Measurements from ENCODE around the gene EML1. TPM values are rescaled to one million over a fixed set of nuclear protein-coding genes. Genes with fewer than 3 reads are reported as not detected.
"Not testable (repeated sequence)": the region's sequence is repeated elsewhere in the genome, so short reads cannot be mapped to it uniquely, and the experiment has no call there.

EML1 gene
- total RNA-seq, 1 donor from 2014 or later: 37.6 TPM

- Histone ChIP-seq H3K27ac (ENCODE audit: low read depth, low read length) (peak overlapping the region; percentile 18), H3K4me1 (ENCODE audit: control insufficient read depth in 3 of 3, insufficient read depth in 3 of 3, low read length in 3 of 3) (peaks cover 33 to 56% (median 54%) of the 10 kb centered on the region in 3 donors), H3K27me3 (ENCODE audit: control insufficient read depth in 3 of 3, insufficient read depth in 3 of 3, low read length in 3 of 3) (no peaks in the 10 kb centered on the region), H3K9me3 (ENCODE audit: control insufficient read depth in 3 of 3, low read length in 3 of 3) (no peaks in the 10 kb centered on the region), H3K9ac (ENCODE audit: low read depth in 1 of 3, low read length in 3 of 3) (peak overlapping the region in 1 of 3 donors; percentile 60), H3K36me3 (ENCODE audit: control insufficient read depth in 3 of 3, insufficient read depth in 3 of 3, low read length in 3 of 3) (no peaks in the 10 kb centered on the region), H3K4me3 (ENCODE audit: low read length in 3 of 3) (peak overlapping the region in 1 of 3 donors; percentile 13)
Measured at GRCh38 chr14:99755629-99756603, 37.3 kb upstream of the EML1 start.

- H3K27ac ChIP-seq (ENCODE audit: low read depth, low read length): peak overlapping the region; percentile 18
- H3K9ac ChIP-seq (ENCODE audit: low read depth in 1 of 3, low read length in 3 of 3): peak overlapping the region in 1 of 3 donors; percentile 25
- H3K4me3 ChIP-seq (ENCODE audit: low read length in 3 of 3): no peak overlapping the region
- peaks cover 30 to 48% (median 48%) of the 10 kb centered on the region in 3 donors for H3K4me1 ChIP-seq (ENCODE audit: control insufficient read depth in 3 of 3, insufficient read depth in 3 of 3, low read length in 3 of 3)
- H3K36me3 ChIP-seq (ENCODE audit: control insufficient read depth in 3 of 3, insufficient read depth in 3 of 3, low read length in 3 of 3): no peaks in the 10 kb centered on the region
- H3K27me3 ChIP-seq (ENCODE audit: control insufficient read depth in 3 of 3, insufficient read depth in 3 of 3, low read length in 3 of 3): no peaks in the 10 kb centered on the region
- H3K9me3 ChIP-seq (ENCODE audit: control insufficient read depth in 3 of 3, low read length in 3 of 3): no peaks in the 10 kb centered on the region
Measured at GRCh38 chr14:99756796-99757195, 36.4 kb upstream of the EML1 start.

GRCh38 chr14:99757331-99758070 lies 35.7 kb upstream of the EML1 start:
- no peak overlapping the region for H3K9ac ChIP-seq (ENCODE audit: low read depth in 1 of 3, low read length in 3 of 3)
- peak overlapping the region; percentile 23 for H3K27ac ChIP-seq (ENCODE audit: low read depth, low read length)
- H3K27me3 ChIP-seq (ENCODE audit: control insufficient read depth in 3 of 3, insufficient read depth in 3 of 3, low read length in 3 of 3): no peaks in the 10 kb centered on the region
- no peak overlapping the region for H3K4me3 ChIP-seq (ENCODE audit: low read length in 3 of 3)
- H3K9me3 ChIP-seq (ENCODE audit: control insufficient read depth in 3 of 3, low read length in 3 of 3): no peaks in the 10 kb centered on the region
- no peaks in the 10 kb centered on the region for H3K36me3 ChIP-seq (ENCODE audit: control insufficient read depth in 3 of 3, insufficient read depth in 3 of 3, low read length in 3 of 3)
- H3K4me1 ChIP-seq (ENCODE audit: control insufficient read depth in 3 of 3, insufficient read depth in 3 of 3, low read length in 3 of 3): peaks cover 23 to 44% (median 41%) of the 10 kb centered on the region in 3 donors

- Histone ChIP-seq H3K27me3 (ENCODE audit: control insufficient read depth in 3 of 3, insufficient read depth in 3 of 3, low read length in 3 of 3) (no peaks in the 10 kb centered on the region), H3K27ac (ENCODE audit: low read depth, low read length) (peak overlapping the region; percentile 23), H3K4me1 (ENCODE audit: control insufficient read depth in 3 of 3, insufficient read depth in 3 of 3, low read length in 3 of 3) (peaks cover 22 to 40% (median 39%) of the 10 kb centered on the region in 3 donors), H3K36me3 (ENCODE audit: control insufficient read depth in 3 of 3, insufficient read depth in 3 of 3, low read length in 3 of 3) (no peaks in the 10 kb centered on the region), H3K9me3 (ENCODE audit: control insufficient read depth in 3 of 3, low read length in 3 of 3) (no peaks in the 10 kb centered on the region), H3K4me3 (ENCODE audit: low read length in 3 of 3) (no peak overlapping the region), H3K9ac (ENCODE audit: low read depth in 1 of 3, low read length in 3 of 3) (no peak overlapping the region)
Measured at GRCh38 chr14:99758121-99758821, 34.9 kb upstream of the EML1 start.

GRCh38 chr14:99758872-99759545 lies 34.2 kb upstream of the EML1 start:
- H3K4me1 ChIP-seq (ENCODE audit: control insufficient read depth in 3 of 3, insufficient read depth in 3 of 3, low read length in 3 of 3): peaks cover 22 to 34% (median 32%) of the 10 kb centered on the region in 3 donors
- H3K27ac ChIP-seq (ENCODE audit: low read depth, low read length): no peak overlapping the region

GRCh38 chr14:99759546-99759925 lies 33.7 kb upstream of the EML1 start:
- Histone ChIP-seq H3K27me3 (ENCODE audit: control insufficient read depth in 3 of 3, insufficient read depth in 3 of 3, low read length in 3 of 3) (no peaks in the 10 kb centered on the region), H3K9ac (ENCODE audit: low read depth in 1 of 3, low read length in 3 of 3) (no peak overlapping the region), H3K4me1 (ENCODE audit: control insufficient read depth in 3 of 3, insufficient read depth in 3 of 3, low read length in 3 of 3) (peaks cover 22 to 29% (median 27%) of the 10 kb centered on the region in 3 donors), H3K27ac (ENCODE audit: low read depth, low read length) (no peak overlapping the region), H3K9me3 (ENCODE audit: control insufficient read depth in 3 of 3, low read length in 3 of 3) (no peaks in the 10 kb centered on the region), H3K36me3 (ENCODE audit: control insufficient read depth in 3 of 3, insufficient read depth in 3 of 3, low read length in 3 of 3) (no peaks in the 10 kb centered on the region), H3K4me3 (ENCODE audit: low read length in 3 of 3) (no peak overlapping the region)

More at GRCh38 chr14:99758872-99759545, 34.2 kb upstream of the EML1 start:
- H3K27me3 ChIP-seq (ENCODE audit: control insufficient read depth in 3 of 3, insufficient read depth in 3 of 3, low read length in 3 of 3): no peaks in the 10 kb centered on the region
- H3K9ac ChIP-seq (ENCODE audit: low read depth in 1 of 3, low read length in 3 of 3): no peak overlapping the region
- no peaks in the 10 kb centered on the region for H3K36me3 ChIP-seq (ENCODE audit: control insufficient read depth in 3 of 3, insufficient read depth in 3 of 3, low read length in 3 of 3)
- no peaks in the 10 kb centered on the region for H3K9me3 ChIP-seq (ENCODE audit: control insufficient read depth in 3 of 3, low read length in 3 of 3)
- no peak overlapping the region for H3K4me3 ChIP-seq (ENCODE audit: low read length in 3 of 3)

- no peak overlapping the region for H3K4me3 ChIP-seq (ENCODE audit: low read length in 3 of 3)
- no peaks in the 10 kb centered on the region for H3K27me3 ChIP-seq (ENCODE audit: control insufficient read depth in 3 of 3, insufficient read depth in 3 of 3, low read length in 3 of 3)
- no peaks in the 10 kb centered on the region for H3K9me3 ChIP-seq (ENCODE audit: control insufficient read depth in 3 of 3, low read length in 3 of 3)
- H3K4me1 ChIP-seq (ENCODE audit: control insufficient read depth in 3 of 3, insufficient read depth in 3 of 3, low read length in 3 of 3): peaks cover 14 to 16% (median 16%) of the 10 kb centered on the region in 3 donors
- H3K9ac ChIP-seq (ENCODE audit: low read depth in 1 of 3, low read length in 3 of 3): no peak overlapping the region
- no peak overlapping the region for H3K27ac ChIP-seq (ENCODE audit: low read depth, low read length)
- H3K36me3 ChIP-seq (ENCODE audit: control insufficient read depth in 3 of 3, insufficient read depth in 3 of 3, low read length in 3 of 3): no peaks in the 10 kb centered on the region
Measured at GRCh38 chr14:99760817-99761216, 32.4 kb upstream of the EML1 start.

GRCh38 chr14:99762911-99763310 lies 30.3 kb upstream of the EML1 start:
- not testable (repeated sequence) for H3K27me3 ChIP-seq (ENCODE audit: control insufficient read depth in 3 of 3, insufficient read depth in 3 of 3, low read length in 3 of 3); H3K9me3 ChIP-seq (ENCODE audit: control insufficient read depth in 3 of 3, low read length in 3 of 3); H3K4me3 ChIP-seq (ENCODE audit: low read length in 3 of 3); H3K36me3 ChIP-seq (ENCODE audit: control insufficient read depth in 3 of 3, insufficient read depth in 3 of 3, low read length in 3 of 3); H3K27ac ChIP-seq (ENCODE audit: low read depth, low read length); H3K9ac ChIP-seq (ENCODE audit: low read depth in 1 of 3, low read length in 3 of 3)
- H3K4me1 ChIP-seq (ENCODE audit: control insufficient read depth in 3 of 3, insufficient read depth in 3 of 3, low read length in 3 of 3): peaks cover 5 to 12% (median 11%) of the 10 kb centered on the region in 3 donors

- no peaks in the 10 kb centered on the region for H3K27me3 ChIP-seq (ENCODE audit: control insufficient read depth in 3 of 3, insufficient read depth in 3 of 3, low read length in 3 of 3)
- H3K36me3 ChIP-seq (ENCODE audit: control insufficient read depth in 3 of 3, insufficient read depth in 3 of 3, low read length in 3 of 3): no peaks in the 10 kb centered on the region
- peaks cover 10 to 18% (median 12%) of the 10 kb centered on the region in 3 donors for H3K4me1 ChIP-seq (ENCODE audit: control insufficient read depth in 3 of 3, insufficient read depth in 3 of 3, low read length in 3 of 3)
- no peaks in the 10 kb centered on the region for H3K9me3 ChIP-seq (ENCODE audit: control insufficient read depth in 3 of 3, low read length in 3 of 3)
- H3K4me3 ChIP-seq (ENCODE audit: low read length in 3 of 3): no peak overlapping the region
- no peak overlapping the region for H3K9ac ChIP-seq (ENCODE audit: low read depth in 1 of 3, low read length in 3 of 3)
- H3K27ac ChIP-seq (ENCODE audit: low read depth, low read length): no peak overlapping the region
Measured at GRCh38 chr14:99763527-99764221, 29.5 kb upstream of the EML1 start.
